DMS 273 (cell line): Measurements from ENCODE around the gene ZFAND3.

Source experiments
- DNase-seq: peaks from one replicate; lab custom pipeline; 2025; ENCODE audit not compliant: unreplicated experiment; lab: John Stamatoyannopoulos, UW

Gene ZFAND3

DNA sequence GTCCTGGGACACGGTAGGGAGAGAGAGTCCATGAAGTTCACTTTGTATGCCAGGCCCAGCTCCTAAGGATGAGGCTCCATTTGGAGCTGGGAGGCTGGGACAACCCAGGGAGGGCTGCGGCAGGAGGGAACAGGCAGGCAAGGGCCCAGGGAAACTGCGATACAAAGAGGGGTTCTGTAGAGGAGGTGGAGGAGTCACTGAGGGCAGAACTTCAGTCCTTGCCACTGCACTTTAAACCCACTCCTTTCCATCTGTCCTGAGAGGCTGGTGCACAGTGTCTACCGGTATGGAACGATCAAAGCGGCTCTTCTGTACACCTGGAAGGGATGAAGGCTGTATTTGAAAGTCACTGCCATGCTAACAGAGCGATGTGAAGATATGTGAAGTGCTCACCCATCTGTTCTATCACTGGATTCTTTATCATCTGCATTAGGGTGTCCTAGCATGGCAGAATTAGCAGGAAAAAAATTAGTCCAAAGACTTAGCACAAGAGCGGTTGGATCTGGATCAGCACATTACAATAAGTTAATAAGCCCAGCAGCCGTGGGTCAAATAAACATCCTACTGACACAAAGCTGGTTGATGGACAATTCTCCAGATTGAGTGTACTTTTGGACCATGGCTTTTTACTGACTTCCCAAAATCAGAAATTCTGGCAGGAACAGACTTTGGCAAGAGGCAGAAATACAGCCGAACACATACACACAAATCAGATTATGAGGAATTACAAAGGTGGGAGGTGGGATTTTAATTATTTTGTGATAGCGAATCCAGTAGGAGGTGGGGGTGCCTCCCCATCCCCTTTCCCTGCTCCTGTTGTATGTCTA, 20.9 kb upstream of the ZFAND3 start:
- DNase-seq = no peak

DNA sequence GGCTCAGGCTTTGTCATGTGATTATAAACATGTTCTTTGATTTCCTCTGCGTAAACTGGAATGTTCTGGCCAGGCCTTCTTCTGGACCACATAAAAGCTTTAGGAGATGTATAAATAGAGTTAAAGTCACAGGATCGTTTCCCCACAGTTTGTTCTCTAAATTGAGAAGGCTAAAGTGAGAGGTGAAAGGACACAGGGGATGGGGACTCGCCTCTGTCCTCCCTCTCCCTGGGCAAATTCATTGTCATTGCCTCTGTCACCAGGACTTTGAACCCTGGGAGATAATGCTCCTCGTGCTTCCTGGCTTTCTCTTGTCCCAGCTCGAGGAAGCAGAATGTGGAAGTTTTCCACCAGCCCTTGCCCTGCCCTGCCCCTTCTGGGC, 20.3 kb upstream of the ZFAND3 start:
- DNase-seq = no peak

DNA sequence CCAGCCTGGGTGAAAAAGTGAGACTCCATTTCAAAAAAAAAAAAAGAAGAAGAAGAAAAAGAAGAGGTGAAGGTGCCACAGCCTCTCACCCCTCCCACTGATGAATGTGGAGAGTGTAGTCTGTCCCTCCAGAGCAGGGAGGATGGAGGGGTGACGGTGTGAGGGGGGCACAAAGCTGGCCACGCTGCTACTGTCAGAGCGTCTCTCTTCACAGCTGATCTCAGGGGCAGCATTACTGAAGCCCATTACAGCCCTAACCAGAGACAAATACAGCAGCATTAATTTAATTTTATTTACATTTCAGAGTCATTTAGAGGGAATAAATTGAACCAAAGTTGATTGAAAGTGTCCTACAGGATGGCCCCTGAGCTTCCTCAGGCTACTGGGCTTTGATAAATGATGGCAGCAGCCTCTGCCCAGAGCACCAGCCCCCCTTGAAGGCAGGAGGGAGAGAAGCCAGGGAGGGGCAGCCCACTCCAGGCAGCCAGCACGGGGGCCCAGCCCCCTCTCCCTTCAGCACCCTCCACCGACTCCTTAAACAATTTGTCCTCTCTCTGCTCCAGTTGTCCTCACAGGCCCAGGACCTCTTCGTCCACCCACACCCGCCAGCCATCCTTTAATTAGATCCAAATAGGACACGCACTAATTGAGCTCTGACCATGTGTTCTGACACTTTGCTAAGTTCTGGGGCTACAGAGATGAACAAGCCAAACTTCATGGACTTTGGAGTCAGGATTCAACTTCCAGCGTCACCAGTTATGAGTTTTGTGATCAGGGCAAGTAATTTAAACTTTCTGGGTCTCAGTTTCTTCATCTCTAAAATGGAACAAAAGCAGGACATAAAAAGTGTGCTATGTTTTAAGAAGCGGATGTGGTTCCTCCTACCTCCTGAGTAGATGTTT, 18.6 kb upstream of the ZFAND3 start:
- DNase-seq = no peak

- DNase-seq = no peak
Observed at GRCh38 chr6:37801605-37801940, 18.0 kb upstream of the ZFAND3 start.

DNA sequence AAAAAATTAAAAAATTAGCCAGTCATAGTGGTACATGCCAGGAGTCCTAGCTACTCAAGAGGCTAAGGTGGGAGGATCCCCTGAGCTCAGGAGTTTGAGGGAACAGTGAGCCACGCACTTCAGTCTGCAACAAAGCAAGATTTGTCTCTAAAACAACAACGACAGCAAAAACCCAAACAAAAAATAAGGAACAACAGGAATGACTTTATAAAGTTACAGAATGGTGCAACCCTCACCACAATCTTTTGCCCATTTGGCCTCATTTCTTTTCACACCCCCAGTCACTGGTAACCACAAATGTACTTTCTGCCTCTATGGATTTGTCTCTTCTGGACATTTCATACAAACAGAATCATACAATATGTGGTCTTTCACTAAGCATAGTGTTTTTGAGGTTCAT, 16.7 kb upstream of the ZFAND3 start:
- DNase-seq = no peak

DNA sequence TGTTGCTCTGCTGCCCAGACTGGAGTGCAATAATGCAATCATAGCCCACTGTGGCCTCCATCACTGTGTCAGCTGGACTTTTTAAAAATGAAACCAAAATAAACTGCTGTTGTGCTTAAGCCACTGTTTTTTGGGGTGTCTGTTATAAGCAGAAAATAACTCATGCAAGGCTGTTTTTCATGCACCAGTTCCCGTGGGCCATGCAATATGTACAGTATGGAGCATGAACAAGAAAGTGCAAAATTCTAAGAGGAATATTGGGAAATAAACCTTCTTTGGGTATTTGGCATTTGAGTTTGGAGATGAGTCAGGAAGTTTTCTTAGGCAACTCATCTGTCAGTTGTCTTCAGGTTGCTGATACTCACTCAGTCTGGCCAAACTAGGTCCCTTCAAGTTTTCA, 14.9 kb upstream of the ZFAND3 start:
- DNase-seq = no peak

DNA sequence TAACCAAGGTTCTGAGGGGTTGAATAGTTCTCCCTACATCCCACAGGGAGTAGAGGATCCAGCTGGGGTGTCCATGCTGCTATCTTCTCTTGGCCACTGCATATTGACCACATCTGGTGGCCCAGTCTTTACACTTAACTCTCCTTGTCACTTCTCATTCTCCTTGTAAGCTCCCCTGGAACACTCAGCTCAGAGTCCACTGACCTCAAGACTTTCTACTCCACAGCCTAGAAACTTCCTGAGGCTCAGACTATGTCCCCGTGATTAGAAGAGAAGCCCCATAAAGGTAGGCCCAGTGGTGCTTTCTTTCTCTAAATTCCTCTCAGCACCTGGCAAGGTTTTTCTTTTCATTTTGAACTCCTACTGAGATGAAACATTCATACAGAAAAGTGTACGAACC, 13.3 kb upstream of the ZFAND3 start:
- DNase-seq = no peak

DNA sequence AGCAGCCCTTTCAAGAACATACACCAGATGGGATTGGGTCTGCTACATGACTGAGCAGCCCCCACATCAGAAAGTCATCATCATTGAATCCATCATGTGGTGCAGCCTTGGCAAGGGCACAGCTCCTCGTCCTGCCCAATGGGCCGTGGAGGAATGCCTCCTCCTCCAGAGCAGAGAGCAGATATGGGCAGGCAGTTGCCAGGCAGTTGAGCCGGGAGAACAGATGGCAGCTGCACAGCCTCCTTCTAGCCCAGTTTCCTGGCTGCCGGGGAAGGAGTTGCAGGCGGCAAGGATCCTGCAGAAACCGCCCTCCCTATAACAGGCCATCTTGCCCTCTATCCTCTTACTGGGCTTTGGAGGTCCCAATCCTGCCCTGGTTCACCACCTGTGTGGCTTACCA, 11.9 kb upstream of the ZFAND3 start:
- peak; percentile 99 for DNase-seq

DNA sequence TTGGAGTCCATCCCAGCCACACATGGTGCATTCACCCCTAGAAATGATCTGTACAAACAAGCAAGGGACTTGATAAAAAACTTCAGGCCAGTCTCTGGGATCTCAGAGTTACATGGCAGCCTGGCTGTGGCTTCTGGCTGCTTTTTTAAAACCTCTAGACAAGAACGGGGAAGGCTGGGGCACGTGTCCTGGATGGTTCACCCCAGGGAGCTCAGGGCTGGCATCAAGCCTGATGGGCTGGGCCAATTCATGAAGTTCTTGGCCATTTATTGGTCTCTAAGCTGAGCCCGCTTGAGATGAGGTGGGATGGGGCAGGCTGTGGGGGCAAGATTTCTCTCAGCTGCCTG, 10.4 kb upstream of the ZFAND3 start:
- peak; percentile 94 for DNase-seq

DNA sequence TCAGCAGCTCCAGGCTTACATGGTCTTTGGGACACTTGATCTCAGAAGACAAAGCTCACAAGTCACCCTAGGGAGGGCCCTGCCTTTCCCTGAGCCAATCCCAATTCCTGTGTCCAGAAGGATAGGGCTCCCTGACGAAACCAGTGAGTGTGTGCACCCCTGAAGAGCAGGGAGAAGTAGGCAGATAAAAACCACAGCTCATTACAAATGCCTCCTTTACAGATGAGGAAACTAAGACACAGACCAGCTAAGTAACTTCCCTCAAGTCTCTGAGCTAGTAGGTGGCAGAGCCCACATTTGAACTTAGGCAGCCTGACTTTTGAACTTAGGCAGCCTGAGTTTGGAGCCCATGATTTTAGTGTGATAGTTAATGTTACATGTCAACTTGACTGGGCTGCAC, 6.7 kb upstream of the ZFAND3 start:
- DNase-seq = no peak

DNA sequence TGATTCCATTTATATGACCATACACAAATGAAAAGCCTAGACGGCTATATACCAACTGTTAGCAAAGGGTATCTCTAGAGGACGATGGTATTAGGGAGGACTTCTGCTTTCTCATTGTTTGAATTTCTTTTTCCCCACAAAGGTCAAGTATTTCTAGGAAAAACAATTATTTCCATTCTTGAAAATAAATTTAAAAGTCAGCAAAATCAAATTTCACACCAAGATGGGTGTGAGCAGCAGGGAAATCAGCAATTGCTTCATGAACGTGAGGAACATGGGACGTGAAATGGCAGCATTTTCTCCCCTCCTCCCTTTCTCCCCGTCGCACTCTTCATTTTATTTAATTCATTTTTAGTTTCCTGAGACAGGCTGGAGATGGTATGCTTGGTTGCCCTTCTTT, 5.2 kb upstream of the ZFAND3 start:
- DNase-seq = no peak

GRCh38 chr6:37816599-37817375, 2.7 kb upstream of the ZFAND3 start:
- DNase-seq = no peak

GRCh38 chr6:37818536-37819176, 871 bp upstream of the ZFAND3 start:
- peak; percentile 99 for DNase-seq

GRCh38 chr6:37819802-37820717, 533 bp downstream of the ZFAND3 start:
- DNase-seq = peak; percentile 85

DNA sequence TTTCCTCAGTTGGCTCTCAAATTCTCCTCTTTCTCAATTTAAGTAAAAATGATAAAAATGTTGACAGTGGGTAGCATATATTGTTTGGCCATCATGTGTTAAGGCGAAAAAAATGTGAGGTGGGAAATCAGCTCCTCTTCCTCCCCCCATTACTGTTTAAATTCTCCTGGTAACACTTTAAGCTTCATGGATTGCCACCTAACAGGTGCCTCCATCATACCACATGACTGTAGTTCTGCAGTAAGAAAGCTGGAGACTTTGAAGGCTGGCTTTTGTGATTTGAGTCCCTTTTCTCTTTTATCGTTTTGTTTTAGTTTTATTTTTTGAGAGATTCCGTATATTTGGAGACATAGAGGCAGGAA, 1.2 kb downstream of the ZFAND3 start:
- peak; percentile 46 for DNase-seq

GRCh38 chr6:37821446-37821845, 1.9 kb downstream of the ZFAND3 start:
- DNase-seq = no peak

DNA sequence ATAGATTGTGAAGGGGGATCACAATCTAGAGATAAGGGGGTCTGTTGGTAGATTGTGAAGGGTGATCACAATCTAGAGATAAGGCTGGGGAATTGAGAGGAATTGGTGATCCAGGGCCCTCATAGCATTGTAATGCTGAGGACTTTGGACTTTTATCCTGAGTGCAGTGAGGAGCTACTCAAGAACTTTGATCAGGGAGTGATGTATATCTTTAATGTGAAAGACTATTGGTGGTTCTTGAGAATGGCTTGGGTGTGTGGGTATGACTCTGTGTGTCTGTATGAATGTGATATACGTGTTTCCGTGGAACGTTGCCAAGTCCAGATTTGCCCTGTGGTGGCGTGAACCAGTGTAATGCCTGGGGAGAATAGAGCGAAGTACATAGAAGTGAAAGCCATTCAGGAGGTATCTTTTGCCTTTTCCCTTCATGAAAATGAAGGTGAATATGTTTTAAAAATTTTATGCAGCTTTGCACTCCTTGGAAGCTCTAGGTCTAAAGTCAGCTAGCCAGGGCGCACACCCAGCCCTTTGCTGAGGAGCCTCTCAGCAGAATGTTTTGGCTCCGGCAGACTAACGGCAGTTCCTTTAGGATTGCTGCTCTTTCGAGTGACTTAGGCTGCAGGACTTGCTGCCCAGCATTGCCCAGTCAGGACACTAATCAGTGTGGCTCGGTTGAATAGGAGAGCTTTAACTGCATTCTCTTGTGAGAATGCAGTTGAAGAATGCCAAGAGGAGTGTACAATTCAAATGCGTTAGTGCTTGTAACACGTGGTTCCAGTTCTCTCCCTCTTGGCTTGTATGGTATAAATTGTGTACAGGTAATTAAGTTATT, 3.5 kb downstream of the ZFAND3 start:
- peak; percentile 67 for DNase-seq

- DNase-seq = no peak
Observed at GRCh38 chr6:37824170-37824569, 4.6 kb downstream of the ZFAND3 start.

DNA sequence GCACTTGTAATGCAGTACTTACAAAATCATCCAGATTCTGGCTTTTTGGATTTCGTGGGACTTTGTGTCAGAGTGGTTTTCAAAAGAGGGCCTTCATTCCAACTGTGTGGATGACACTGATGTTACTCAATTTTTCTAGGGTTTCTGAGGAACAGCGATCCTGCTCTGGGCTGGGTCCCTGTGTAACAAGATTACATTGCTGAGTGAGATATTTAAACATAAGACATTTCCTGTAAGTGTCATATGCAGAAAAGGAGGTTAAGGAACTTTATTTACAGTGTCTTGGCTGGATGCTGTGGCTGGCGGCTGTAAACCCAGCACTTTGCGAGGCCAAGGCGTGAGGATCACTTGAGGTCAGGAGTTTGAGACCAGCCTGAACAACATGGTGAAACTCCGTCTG, 6.7 kb downstream of the ZFAND3 start:
- no peak for DNase-seq
